Hepatocyte (in vitro differentiated cells): ENCODE measurements around the gene IGSF8. TPM values are rescaled to one million over a fixed set of nuclear protein-coding genes. Genes with fewer than 3 reads are reported as not detected.
"Not testable (repeated sequence)": the region's sequence is repeated elsewhere in the genome, so short reads cannot be mapped to it uniquely, and the experiment has no call there.

ENCODE experiments used
- DNase-seq: peaks from one replicate; pipeline ENCODE4 v3.0.0-alpha.2; 2016; ENCODE audit warnings: low spot score
- H2AFZ ChIP-seq: fragments of 200-600 bp; sonication (generic); 2 replicates; pipeline ENCODE4 v1.6.0; 2016; ENCODE audit warnings: antibody characterized with exemption, mild to moderate bottlenecking
- H3K27ac ChIP-seq: fragments of 200-600 bp; sonication (generic); 2 replicates; pipeline ENCODE4 v1.5.1; 2016; ENCODE audit warnings: mild to moderate bottlenecking
- H3K27me3 ChIP-seq: fragments of 200-600 bp; sonication (generic); 2 replicates; pipeline ENCODE4 v1.6.1; 2016
- H3K36me3 ChIP-seq: fragments of 200-600 bp; sonication (generic); replicated peaks from 2 replicates; pipeline ENCODE4 v1.5.1; 2016; ENCODE audit warnings: low read depth; ENCODE audit not compliant: insufficient read depth
- H3K4me1 ChIP-seq: fragments of 200-600 bp; sonication (generic); 2 replicates; pipeline ENCODE4 v1.5.1; 2016; ENCODE audit warnings: mild to moderate bottlenecking, moderate library complexity; ENCODE audit not compliant: insufficient read depth
- H3K4me2 ChIP-seq: fragments of 200-600 bp; sonication (generic); 2 replicates; pipeline ENCODE4 v1.6.0; 2016
- H3K4me3 ChIP-seq: fragments of 200-600 bp; sonication (generic); 2 replicates; pipeline ENCODE4 v1.5.1; 2016; ENCODE audit warnings: mild to moderate bottlenecking
- H3K79me2 ChIP-seq: fragments of 200-600 bp; sonication (generic); 2 replicates; pipeline ENCODE4 v1.6.0; 2017; ENCODE audit warnings: mild to moderate bottlenecking
- H3K9me2 ChIP-seq: fragments of 200-600 bp; sonication (generic); replicated peaks from 2 replicates; pipeline ENCODE4 v1.6.0; 2017; ENCODE audit warnings: mild to moderate bottlenecking; ENCODE audit not compliant: insufficient read depth
- H3K9me3 ChIP-seq: fragments of 200-600 bp; sonication (generic); 2 replicates; pipeline ENCODE4 v1.5.1; 2016; ENCODE audit warnings: low read depth, mild to moderate bottlenecking
- H4K20me1 ChIP-seq: fragments of 200-600 bp; sonication (generic); 2 replicates; pipeline ENCODE4 v1.6.0; 2016; ENCODE audit warnings: mild to moderate bottlenecking; ENCODE audit not compliant: insufficient read depth, poor library complexity, severe bottlenecking
- CTCF ChIP-seq: fragments of 200-600 bp; sonication (generic); IDR thresholded peaks from 2 replicates; pipeline ENCODE4 v1.5.1; 2016; ENCODE audit warnings: antibody characterized with exemption, mild to moderate bottlenecking; ENCODE audit not compliant: poor library complexity
- EZH2 ChIP-seq: fragments of 200-600 bp; sonication (generic); IDR thresholded peaks from 2 replicates; pipeline ENCODE4 v1.6.1; 2016; ENCODE audit warnings: antibody characterized with exemption, mild to moderate bottlenecking, borderline replicate concordance
- EZH2phosphoT487 ChIP-seq: fragments of 200-600 bp; sonication (generic); IDR thresholded peaks from one replicate; pipeline ENCODE4 v1.6.1; 2018; ENCODE audit warnings: antibody characterized with exemption, mild to moderate bottlenecking, low read depth, moderate library complexity; ENCODE audit not compliant: unreplicated experiment, severe bottlenecking
- WGBS: methylation state at CpG from one replicate; pipeline ENCODE4 v1.1.6; 2016; ENCODE audit warnings: low lambda C conversion rate; ENCODE audit errors: missing lambda C conversion rate; 5-methylcytosine and 5-hydroxymethylcytosine counted together
- polyA plus RNA-seq: library from polyadenylated mRNA; unstranded; fragments of >200 nt; fragmentation: Nextera tagmentation; extraction: Ambion mirVana; gene quantifications from 2 replicates; pipeline ENCODE4 v1.2.1, GENCODE V29; 2016
- total RNA-seq: library from RNA; depleted of rRNA; stranded (reverse); fragments of >200 nt; gene quantifications from 2 replicates; pipeline ENCODE4 v1.2.3, GENCODE V29; 2014

Gene IGSF8
- total and polyA plus RNA-seq, 2 experiments from 2014 or later, result 36.8 to 54.1 TPM

DNA sequence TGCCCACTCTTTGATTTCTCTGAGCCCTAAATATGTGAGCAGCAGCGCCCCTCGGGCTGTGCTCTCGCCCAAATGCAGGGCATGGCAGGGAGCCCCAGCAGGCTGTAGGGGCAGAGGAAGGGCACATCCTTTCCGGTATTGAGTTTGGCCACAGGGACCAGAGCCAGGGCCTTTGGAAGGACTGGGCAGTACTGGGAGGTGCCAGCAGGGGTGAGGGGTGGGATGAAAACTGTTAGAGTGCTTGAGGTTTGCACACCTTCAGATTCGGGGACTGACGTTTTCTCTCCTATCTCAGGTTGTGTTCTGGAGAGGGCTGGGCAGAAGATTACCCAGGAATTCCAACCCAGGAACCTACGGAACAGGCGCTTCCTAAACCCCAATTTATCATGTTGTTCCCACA, 15.0 kb upstream of the IGSF8 start:
- H3K9me2 ChIP-seq, result no peaks in the 10 kb centered on the region
- 86% methylated on average over 8 of the region's 8 CpGs for WGBS
- H3K4me1 ChIP-seq, result peaks cover 43% of the 10 kb centered on the region
- no peaks in the 10 kb centered on the region for H4K20me1 ChIP-seq
- no peaks in the 10 kb centered on the region for H3K27me3 ChIP-seq
- no peak for DNase-seq
- no peak overlapping the region for H3K4me2 ChIP-seq
- H3K4me3 ChIP-seq, result no peak overlapping the region
- no peaks in the 10 kb centered on the region for H3K79me2 ChIP-seq
- H3K27ac ChIP-seq, result peak overlapping the region; percentile 37
- no peak for TF ChIP-seq EZH2phosphoT487
- no peak for TF ChIP-seq CTCF
- TF ChIP-seq EZH2, result no peak
- H2AFZ ChIP-seq, result no peak overlapping the region
- no peaks in the 10 kb centered on the region for H3K36me3 ChIP-seq
- H3K9me3 ChIP-seq, result no peaks in the 10 kb centered on the region

GRCh38 chr1:160112357-160112756, 13.9 kb upstream of the IGSF8 start:
- no peak for DNase-seq
- Histone ChIP-seq H2AFZ (no peak overlapping the region), H3K36me3 (no peaks in the 10 kb centered on the region), H3K4me3 (no peak overlapping the region), H3K4me1 (peaks cover 33% of the 10 kb centered on the region), H3K9me3 (no peaks in the 10 kb centered on the region), H3K4me2 (no peak overlapping the region), H3K9me2 (no peaks in the 10 kb centered on the region), H3K79me2 (no peaks in the 10 kb centered on the region), H3K27me3 (no peaks in the 10 kb centered on the region), H3K27ac (no peak overlapping the region), H4K20me1 (no peaks in the 10 kb centered on the region)
- TF ChIP-seq EZH2 (no peak), EZH2phosphoT487 (no peak), CTCF (no peak)
- WGBS, result 90% methylated on average over 11 of the region's 12 CpGs

DNA sequence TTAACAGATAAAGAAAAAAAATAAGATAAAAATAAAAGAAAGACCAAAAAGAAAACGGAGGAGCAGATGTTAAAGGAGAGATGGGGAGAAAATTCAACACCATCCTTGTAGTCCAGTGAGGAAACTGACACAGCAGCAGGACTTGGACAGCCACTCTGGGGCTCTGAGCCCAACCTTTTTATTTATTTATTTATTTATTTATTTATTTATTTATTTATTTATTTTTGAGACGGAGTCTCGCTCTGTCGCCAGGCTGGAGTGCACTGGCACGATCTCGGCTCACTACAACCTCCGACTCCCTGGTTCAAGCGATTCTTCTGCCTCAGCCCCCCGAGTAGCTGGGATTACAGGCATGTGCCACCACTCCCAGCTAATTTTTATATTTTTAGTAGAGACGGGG, 13.0 kb upstream of the IGSF8 start:
- WGBS, result 97% methylated on average over 10 of the region's 10 CpGs
- H3K9me2 ChIP-seq, H3K27me3 ChIP-seq, H3K4me2 ChIP-seq, H3K27ac ChIP-seq, H3K36me3 ChIP-seq, H3K79me2 ChIP-seq, H2AFZ ChIP-seq, DNase-seq, H3K9me3 ChIP-seq, H3K4me3 ChIP-seq, H4K20me1 ChIP-seq: not testable (repeated sequence)
- H3K4me1 ChIP-seq, result peaks cover 25% of the 10 kb centered on the region

- 71% methylated on average over 4 of the region's 4 CpGs for WGBS
- DNase-seq, result no peak
- TF ChIP-seq EZH2 (no peak), CTCF (no peak), EZH2phosphoT487 (no peak)
- no peaks in the 10 kb centered on the region for H4K20me1 ChIP-seq
- H3K27me3 ChIP-seq, result no peaks in the 10 kb centered on the region
- H3K9me2 ChIP-seq, result no peaks in the 10 kb centered on the region
- peaks cover 16% of the 10 kb centered on the region for H3K4me1 ChIP-seq
- no peaks in the 10 kb centered on the region for H3K36me3 ChIP-seq
- no peaks in the 10 kb centered on the region for H3K9me3 ChIP-seq
- H2AFZ ChIP-seq, result no peak overlapping the region
- no peak overlapping the region for H3K4me2 ChIP-seq
- H3K4me3 ChIP-seq, result no peak overlapping the region
- H3K79me2 ChIP-seq, result no peaks in the 10 kb centered on the region
- H3K27ac ChIP-seq, result no peak overlapping the region
These were observed 11.3 kb upstream of the IGSF8 start for GRCh38 chr1:160109686-160110085.
